Smooth muscle cell (in vitro differentiated cells): ENCODE results near the gene ATXN1. TPM values are rescaled to one million over a fixed set of nuclear protein-coding genes. Genes with fewer than 3 reads are reported as not detected.

Experiments
- DNase-seq: peaks from one replicate; lab custom pipeline; 2025; ENCODE audit not compliant: unreplicated experiment; lab: John Stamatoyannopoulos, UW
- H2AFZ ChIP-seq: fragments of 200-600 bp; sonication (generic); 2 replicates; pipeline ENCODE4 v1.6.0; 2016; ENCODE audit warnings: antibody characterized with exemption, low read depth, mild to moderate bottlenecking
- H3F3A ChIP-seq: fragments of 200-600 bp; sonication (generic); 2 replicates; pipeline ENCODE4 v1.6.0; 2017; ENCODE audit warnings: antibody characterized with exemption, low read depth
- H3K27ac ChIP-seq: fragments of 200-600 bp; sonication (generic); 2 replicates; pipeline ENCODE4 v1.5.1; 2016; ENCODE audit warnings: low read depth, mild to moderate bottlenecking
- H3K27me3 ChIP-seq: fragments of 200-600 bp; sonication (generic); 2 replicates; pipeline ENCODE4 v1.6.1; 2016; ENCODE audit warnings: low read depth, mild to moderate bottlenecking
- H3K36me3 ChIP-seq: fragments of 200-600 bp; sonication (generic); 2 replicates; pipeline ENCODE4 v1.5.1; 2016; ENCODE audit warnings: low read depth
- H3K4me1 ChIP-seq: fragments of 200-600 bp; sonication (generic); 2 replicates; pipeline ENCODE4 v1.5.1; 2016; ENCODE audit warnings: low read depth
- H3K4me2 ChIP-seq: fragments of 200-600 bp; sonication (generic); 2 replicates; pipeline ENCODE4 v1.6.0; 2016; ENCODE audit warnings: mild to moderate bottlenecking
- H3K4me3 ChIP-seq: fragments of 200-600 bp; sonication (generic); 2 replicates; pipeline ENCODE4 v1.5.1; 2016; ENCODE audit warnings: mild to moderate bottlenecking
- H3K79me2 ChIP-seq: fragments of 200-600 bp; sonication (generic); 2 replicates; pipeline ENCODE4 v1.6.0; 2016; ENCODE audit warnings: low read depth, mild to moderate bottlenecking
- H3K9ac ChIP-seq: fragments of 200-600 bp; sonication (generic); 2 replicates; pipeline ENCODE4 v1.6.0; 2016; ENCODE audit warnings: low read depth
- H3K9me3 ChIP-seq: fragments of 200-600 bp; sonication (generic); replicated peaks from 2 replicates; pipeline ENCODE4 v1.5.1; 2016; ENCODE audit warnings: low read depth
- H4K20me1 ChIP-seq: fragments of 200-600 bp; sonication (generic); 2 replicates; pipeline ENCODE4 v1.6.0; 2016; ENCODE audit warnings: low read depth
- WGBS: methylation state at CpG from one replicate; pipeline ENCODE4 v1.1.7; 2016; ENCODE audit warnings: low lambda C conversion rate; 5-methylcytosine and 5-hydroxymethylcytosine counted together
- polyA plus RNA-seq: library from polyadenylated mRNA; unstranded; fragments of >200 nt; fragmentation: Nextera tagmentation; extraction: Ambion mirVana; gene quantifications from 2 replicates; pipeline ENCODE4 v1.2.1, GENCODE V29; 2016
- total RNA-seq: library from RNA; depleted of rRNA; stranded (reverse); fragments of >200 nt; gene quantifications from 2 replicates; pipeline ENCODE4 v1.2.3, GENCODE V29; 2014
- TF ChIP-seq, protein P1 (sequence below): fragments of 200-600 bp; sonication (generic); IDR thresholded peaks from 2 replicates; pipeline ENCODE4 v1.5.1; 2017; ENCODE audit warnings: borderline replicate concordance, mild to moderate bottlenecking, antibody characterized with exemption; ENCODE audit not compliant: insufficient read depth, poor library complexity, severe bottlenecking

ATXN1 gene
- total and polyA plus RNA-seq, 2 experiments from 2014 or later: 17.9 to 40.6 TPM

GRCh38 chr6:16274483-16274882 lies 486.8 kb downstream of the ATXN1 start:
- no peaks in the 10 kb centered on the region for H3K79me2 ChIP-seq
- no peak overlapping the region for H3K4me3 ChIP-seq
- 38% methylated on average over 4 of the region's 4 CpGs for WGBS
- no peaks in the 10 kb centered on the region for H3K27me3 ChIP-seq
- TF ChIP-seq, protein P1, sequence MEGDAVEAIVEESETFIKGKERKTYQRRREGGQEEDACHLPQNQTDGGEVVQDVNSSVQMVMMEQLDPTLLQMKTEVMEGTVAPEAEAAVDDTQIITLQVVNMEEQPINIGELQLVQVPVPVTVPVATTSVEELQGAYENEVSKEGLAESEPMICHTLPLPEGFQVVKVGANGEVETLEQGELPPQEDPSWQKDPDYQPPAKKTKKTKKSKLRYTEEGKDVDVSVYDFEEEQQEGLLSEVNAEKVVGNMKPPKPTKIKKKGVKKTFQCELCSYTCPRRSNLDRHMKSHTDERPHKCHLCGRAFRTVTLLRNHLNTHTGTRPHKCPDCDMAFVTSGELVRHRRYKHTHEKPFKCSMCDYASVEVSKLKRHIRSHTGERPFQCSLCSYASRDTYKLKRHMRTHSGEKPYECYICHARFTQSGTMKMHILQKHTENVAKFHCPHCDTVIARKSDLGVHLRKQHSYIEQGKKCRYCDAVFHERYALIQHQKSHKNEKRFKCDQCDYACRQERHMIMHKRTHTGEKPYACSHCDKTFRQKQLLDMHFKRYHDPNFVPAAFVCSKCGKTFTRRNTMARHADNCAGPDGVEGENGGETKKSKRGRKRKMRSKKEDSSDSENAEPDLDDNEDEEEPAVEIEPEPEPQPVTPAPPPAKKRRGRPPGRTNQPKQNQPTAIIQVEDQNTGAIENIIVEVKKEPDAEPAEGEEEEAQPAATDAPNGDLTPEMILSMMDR: no peak
- no peak overlapping the region for H3K4me2 ChIP-seq
- H4K20me1 ChIP-seq: no peaks in the 10 kb centered on the region
- no peaks in the 10 kb centered on the region for H3K9me3 ChIP-seq
- no peaks in the 10 kb centered on the region for H3F3A ChIP-seq
- no peak overlapping the region for H2AFZ ChIP-seq
- H3K36me3 ChIP-seq: no peaks in the 10 kb centered on the region
- H3K27ac ChIP-seq: no peak overlapping the region
- no peak for DNase-seq
- no peak overlapping the region for H3K9ac ChIP-seq
- H3K4me1 ChIP-seq: peaks cover 12% of the 10 kb centered on the region

- Histone ChIP-seq H2AFZ (no peak overlapping the region), H3K36me3 (no peaks in the 10 kb centered on the region), H3K79me2 (no peaks in the 10 kb centered on the region), H3K27me3 (no peaks in the 10 kb centered on the region), H3K4me1 (peaks cover 11% of the 10 kb centered on the region), H3K9ac (no peak overlapping the region), H3K9me3 (no peaks in the 10 kb centered on the region), H3F3A (no peaks in the 10 kb centered on the region), H4K20me1 (no peaks in the 10 kb centered on the region), H3K4me2 (no peak overlapping the region), H3K27ac (no peak overlapping the region), H3K4me3 (no peak overlapping the region)
- no peak for DNase-seq
- 15% methylated on average over 1 of the region's 1 CpG for WGBS
- TF ChIP-seq, protein P1: no peak
Measured at GRCh38 chr6:16273256-16273655, 488.0 kb downstream of the ATXN1 start.

GRCh38 chr6:16272201-16272600 lies 489.1 kb downstream of the ATXN1 start:
- Histone ChIP-seq H3K4me2 (no peak overlapping the region), H4K20me1 (no peaks in the 10 kb centered on the region), H3K27me3 (no peaks in the 10 kb centered on the region), H3K4me3 (no peak overlapping the region), H3K79me2 (no peaks in the 10 kb centered on the region), H3F3A (no peaks in the 10 kb centered on the region), H3K9me3 (no peaks in the 10 kb centered on the region), H3K27ac (no peak overlapping the region), H2AFZ (no peak overlapping the region), H3K9ac (no peak overlapping the region), H3K4me1 (peaks cover 3% of the 10 kb centered on the region), H3K36me3 (no peaks in the 10 kb centered on the region)
- TF ChIP-seq, protein P1: no peak
- 97% methylated on average over 1 of the region's 1 CpG for WGBS
- DNase-seq: no peak

- no peaks in the 10 kb centered on the region for H3F3A ChIP-seq
- no peaks in the 10 kb centered on the region for H3K9me3 ChIP-seq
- no peaks in the 10 kb centered on the region for H3K27me3 ChIP-seq
- DNase-seq: no peak
- H3K79me2 ChIP-seq: no peaks in the 10 kb centered on the region
- H3K4me3 ChIP-seq: no peak overlapping the region
- H3K27ac ChIP-seq: no peak overlapping the region
- no peak overlapping the region for H3K4me2 ChIP-seq
- TF ChIP-seq, protein P1: no peak
- H2AFZ ChIP-seq: no peak overlapping the region
- WGBS: 95% methylated on average over 5 of the region's 5 CpGs
- H4K20me1 ChIP-seq: no peaks in the 10 kb centered on the region
- H3K4me1 ChIP-seq: no peaks in the 10 kb centered on the region
- H3K9ac ChIP-seq: no peak overlapping the region
- H3K36me3 ChIP-seq: no peaks in the 10 kb centered on the region
Measured at GRCh38 chr6:16271428-16271827, 489.8 kb downstream of the ATXN1 start.
